Type B pancreatic cell (in vitro differentiated cells): Measurements from ENCODE around the gene PCDHB4. TPM values are rescaled to one million over a fixed set of nuclear protein-coding genes. Genes with fewer than 3 reads are reported as not detected.
"Not testable (repeated sequence)": the region's sequence is repeated elsewhere in the genome, so short reads cannot be mapped to it uniquely, and the experiment has no call there.

Experiments
- DNase-seq: peaks from one replicate; pipeline ENCODE4 v3.0.0; 2021; ENCODE audit warnings: mixed read lengths; ENCODE audit not compliant: unreplicated experiment; ENCODE audit errors: extremely low spot score
- H3K27ac Mint-ChIP-seq: 2 replicates; pipeline ENCODE4 v1.8.0; 2021; ENCODE audit warnings: mild to moderate bottlenecking, mixed read lengths
- H3K27me3 Mint-ChIP-seq: 2 replicates; pipeline ENCODE4 v1.8.0; 2021; ENCODE audit warnings: mixed read lengths
- H3K36me3 Mint-ChIP-seq: 2 replicates; pipeline ENCODE4 v1.8.0; 2021; ENCODE audit warnings: mixed read lengths
- H3K4me1 Mint-ChIP-seq: one replicate; pipeline ENCODE4 v1.8.0; 2021; ENCODE audit warnings: mixed read lengths; ENCODE audit not compliant: unreplicated experiment
- H3K4me3 Mint-ChIP-seq: 2 replicates; pipeline ENCODE4 v1.8.0; 2021; ENCODE audit warnings: mild to moderate bottlenecking, mixed read lengths
- H3K9me3 Mint-ChIP-seq: 2 replicates; pipeline ENCODE4 v1.8.0; 2021; ENCODE audit warnings: mixed read lengths
- CTCF ChIP-seq: fragments of 200-600 bp; sonication (generic); conservative IDR thresholded peaks from 2 replicates; pipeline ENCODE4 v1.5.0; 2021; ENCODE audit warnings: antibody characterized with exemption, mild to moderate bottlenecking
- total RNA-seq: library from RNA; stranded (reverse); gene quantifications from 2 replicates; pipeline ENCODE4 v1.2.1, GENCODE V29; 2021; ENCODE audit warnings: low replicate concordance

Gene PCDHB4
- total RNA-seq, 1 donor from 2014 or later: 2.7 TPM

GRCh38 chr5:141149812-141150211 is 28.2 kb downstream of the PCDHB4 start, which contains the start of gene PCDHB6:
Gene PCDHB6, plus strand, starts transcription at chr5:141150057. Its CDS starts 201 bp downstream, at chr5:141150258.
- Mint-ChIP-seq H3K27me3 (no peaks in the 10 kb centered on the region), H3K4me3 (no peak within 1 kb of the TSS), H3K9me3 (peaks cover 10% of the 10 kb centered on the region), H3K27ac (no peak within 1 kb of the TSS), H3K36me3 (peaks cover 7% of the 10 kb centered on the region), H3K4me1 (no peaks in the 10 kb centered on the region)
- no peak for DNase-seq
- no peak for TF ChIP-seq CTCF

GRCh38 chr5:141150224-141150992 is 28.8 kb downstream of the PCDHB4 start:
- TF ChIP-seq CTCF: no peak
- Mint-ChIP-seq H3K9me3 (peaks cover 10% of the 10 kb centered on the region), H3K4me1 (no peaks in the 10 kb centered on the region), H3K4me3 (no peak overlapping the region), H3K36me3 (peaks cover 7% of the 10 kb centered on the region), H3K27me3 (no peaks in the 10 kb centered on the region), H3K27ac (no peak overlapping the region)
- DNase-seq: no peak

- Mint-ChIP-seq H3K4me1 (no peaks in the 10 kb centered on the region), H3K9me3 (peaks cover 12% of the 10 kb centered on the region), H3K4me3 (no peak overlapping the region), H3K27me3 (no peaks in the 10 kb centered on the region), H3K36me3 (peaks cover 7% of the 10 kb centered on the region), H3K27ac (no peak overlapping the region)
- no peak for TF ChIP-seq CTCF
- no peak for DNase-seq
Observed at GRCh38 chr5:141150993-141151325, 29.3 kb downstream of the PCDHB4 start.

GRCh38 chr5:141151632-141152031 is 30.0 kb downstream of the PCDHB4 start:
- not testable (repeated sequence) for H3K27me3 Mint-ChIP-seq, H3K4me3 Mint-ChIP-seq, H3K4me1 Mint-ChIP-seq, DNase-seq, H3K36me3 Mint-ChIP-seq, H3K27ac Mint-ChIP-seq
- H3K9me3 Mint-ChIP-seq: peaks cover 19% of the 10 kb centered on the region

GRCh38 chr5:141152096-141152495 is 30.5 kb downstream of the PCDHB4 start:
- DNase-seq, H3K4me1 Mint-ChIP-seq, H3K36me3 Mint-ChIP-seq, H3K27ac Mint-ChIP-seq, H3K27me3 Mint-ChIP-seq, H3K4me3 Mint-ChIP-seq: not testable (repeated sequence)
- H3K9me3 Mint-ChIP-seq: peaks cover 21% of the 10 kb centered on the region

GRCh38 chr5:141155540-141156374 is 34.1 kb downstream of the PCDHB4 start:
- TF ChIP-seq CTCF: peak; percentile 28
- no peak overlapping the region for H3K4me3 Mint-ChIP-seq
- H3K36me3 Mint-ChIP-seq: no peaks in the 10 kb centered on the region
- H3K27me3 Mint-ChIP-seq: no peaks in the 10 kb centered on the region
- peaks cover 10% of the 10 kb centered on the region for H3K9me3 Mint-ChIP-seq
- no peak for DNase-seq
- no peaks in the 10 kb centered on the region for H3K4me1 Mint-ChIP-seq
- H3K27ac Mint-ChIP-seq: no peak overlapping the region

GRCh38 chr5:141157356-141157755 is 35.7 kb downstream of the PCDHB4 start:
- not testable (repeated sequence) for H3K27me3 Mint-ChIP-seq, H3K27ac Mint-ChIP-seq, H3K4me1 Mint-ChIP-seq, DNase-seq, H3K36me3 Mint-ChIP-seq, H3K4me3 Mint-ChIP-seq
- H3K9me3 Mint-ChIP-seq: peaks cover 10% of the 10 kb centered on the region

GRCh38 chr5:141157901-141158300 is 36.3 kb downstream of the PCDHB4 start:
- DNase-seq, H3K4me1 Mint-ChIP-seq, H3K27me3 Mint-ChIP-seq, H3K27ac Mint-ChIP-seq, H3K4me3 Mint-ChIP-seq, H3K36me3 Mint-ChIP-seq: not testable (repeated sequence)
- H3K9me3 Mint-ChIP-seq: peaks cover 10% of the 10 kb centered on the region
